OCI-LY7 (cell line): Measurements from ENCODE around the gene NEK4. TPM values are rescaled to one million over a fixed set of nuclear protein-coding genes. Genes with fewer than 3 reads are reported as not detected.

Experiments
- BruUV-seq: library from RNA; stranded (reverse); fragments of 400-500 nt; replicated peaks from 2 replicates; lab custom pipeline; 2021; lab: Mats Ljungman, UMichigan
- CTCF ChIA-PET: fragments of 300-600 bp; sonication (Branson Sonifier 250); formaldehyde crosslinking; loops from one replicate; lab custom pipeline; 2022; ENCODE audit warnings: antibody characterized with exemption; ENCODE audit not compliant: unreplicated experiment; lab: Charles Lee
- POLR2A ChIA-PET: fragments of 300-600 bp; sonication (Branson Sonifier 250); formaldehyde crosslinking; loops from one replicate; lab custom pipeline; 2022; ENCODE audit warnings: antibody characterized with exemption; lab: Charles Lee
- DNase-seq: peaks from one replicate; pipeline ENCODE4 v3.0.0-alpha.2; 2015; ENCODE audit warnings: low spot score
- H2AFZ ChIP-seq: fragments of 200-600 bp; sonication (generic), shearing (Covaris generic); 2 replicates; pipeline ENCODE4 v1.6.1; 2014; ENCODE audit warnings: mild to moderate bottlenecking, antibody characterized with exemption, low read length, moderate library complexity
- H3K27ac ChIP-seq: fragments of 200-600 bp; sonication (generic); 2 replicates; pipeline ENCODE4 v1.5.1; 2014; ENCODE audit warnings: mixed run types, low read depth, mild to moderate bottlenecking, moderate library complexity, low read length, inconsistent platforms; ENCODE audit not compliant: poor library complexity, severe bottlenecking
- H3K36me3 ChIP-seq: fragments of 200-600 bp; sonication (generic); 2 replicates; pipeline ENCODE4 v1.6.1; 2014; ENCODE audit warnings: mild to moderate bottlenecking, antibody characterized with exemption, low read length, moderate library complexity, mixed read lengths; ENCODE audit not compliant: insufficient read depth
- H3K4me1 ChIP-seq: fragments of 200-600 bp; sonication (generic); 2 replicates; pipeline ENCODE4 v1.5.1; 2014; ENCODE audit warnings: mild to moderate bottlenecking, low read length; ENCODE audit not compliant: insufficient read depth, poor library complexity, severe bottlenecking
- H3K4me2 ChIP-seq: fragments of 200-600 bp; sonication (generic); 2 replicates; pipeline ENCODE4 v1.6.1; 2014; ENCODE audit warnings: mild to moderate bottlenecking, low read length
- H3K4me3 ChIP-seq: fragments of 200-600 bp; sonication (generic); 2 replicates; pipeline ENCODE4 v1.5.1; 2014; ENCODE audit warnings: mild to moderate bottlenecking, low read depth, low read length; ENCODE audit not compliant: poor library complexity, severe bottlenecking
- H3K79me2 ChIP-seq: fragments of 200-600 bp; sonication (generic); 2 replicates; pipeline ENCODE4 v1.6.1; 2016; ENCODE audit warnings: low read depth, mild to moderate bottlenecking, low read length, moderate library complexity, mixed read lengths; ENCODE audit not compliant: insufficient read depth
- H3K9me2 ChIP-seq: fragments of 200-600 bp; sonication (generic); 2 replicates; pipeline ENCODE4 v1.6.1; 2016; ENCODE audit warnings: mild to moderate bottlenecking, low read length, mixed read lengths; ENCODE audit not compliant: insufficient read depth
- H3K9me3 ChIP-seq: fragments of 200-600 bp; sonication (generic); 2 replicates; pipeline ENCODE4 v1.6.1; 2014; ENCODE audit warnings: mild to moderate bottlenecking, mixed run types, low read length, mixed read lengths
- H4K20me1 ChIP-seq: fragments of 200-600 bp; sonication (generic); 2 replicates; pipeline ENCODE4 v1.6.1; 2014; ENCODE audit warnings: mild to moderate bottlenecking, antibody characterized with exemption, low read length, moderate library complexity, mixed read lengths; ENCODE audit not compliant: insufficient read depth
- EZH2phosphoT487 ChIP-seq: fragments of 200-600 bp; sonication (generic); IDR thresholded peaks from 2 replicates; pipeline ENCODE4 v1.6.1; 2018; ENCODE audit warnings: low read depth, borderline replicate concordance, mild to moderate bottlenecking, mixed run types, antibody characterized with exemption, low read length, moderate library complexity, mixed read lengths
- intact Hi-C: fragments of 100-400 bp; cut with micrococcal nuclease; formaldehyde crosslinking; loops from one replicate; pipeline ENCODE4 v1.10.0; 2022; ENCODE audit not compliant: unreplicated experiment
- total RNA-seq, 2 experiments: library from RNA; depleted of rRNA in 1 of 2; stranded (reverse); fragments of >200 nt in 1 of 2; shearing (Covaris generic) in 1 of 2; gene quantifications; 2 replicates each; pipeline ENCODE4 v1.2.3, GENCODE V29; 2014 to 2022
- TF ChIP-seq, protein P1 (sequence below): fragments of 200-600 bp; sonication (generic); conservative IDR thresholded peaks from 2 replicates; pipeline ENCODE4 v1.5.1; 2014; ENCODE audit warnings: mild to moderate bottlenecking, antibody characterized with exemption, low read length, moderate library complexity, mixed read lengths

Gene NEK4
- total RNA-seq, 2 experiments from 2014 or later = 27.5 to 38.6 TPM

DNA sequence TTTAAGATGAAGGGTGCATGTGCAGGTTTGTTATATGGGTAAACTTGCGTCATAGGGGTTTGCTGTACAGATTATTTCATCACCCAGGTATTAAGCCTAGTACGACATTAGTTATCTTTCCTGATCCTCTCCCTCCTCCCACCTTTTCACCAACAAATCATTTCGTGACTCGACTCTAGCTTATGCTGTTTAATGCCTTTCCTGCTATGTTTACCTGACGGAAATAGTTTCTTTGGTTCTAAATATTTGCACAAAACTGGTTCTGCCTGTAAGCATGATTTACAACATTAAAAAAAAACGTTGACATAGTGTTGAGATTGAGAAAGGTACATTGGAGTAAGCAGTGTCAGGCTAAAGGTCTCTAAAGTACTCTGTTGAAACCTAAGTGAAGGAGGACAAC is 82.5 kb downstream of the NEK4 start:
- intact Hi-C loops = loop anchor here (5.0 kb wide), 2 partner anchors 231 to 359 kb away; partner anchors contain the start of genes NISCH and SFMBT1
- peaks cover 37% of the 10 kb centered on the region for H3K4me1 ChIP-seq
- no peaks in the 10 kb centered on the region for H3K9me3 ChIP-seq
- CTCF ChIA-PET = interaction anchor here (0.6 kb wide), 1 partner anchor 64 kb away, joined by 3 read pairs; no protein-coding TSS in a partner anchor
- H3K36me3 ChIP-seq = peaks cover 73% of the 10 kb centered on the region
- BruUV-seq = no TSS peak
- H4K20me1 ChIP-seq = peaks cover 29% of the 10 kb centered on the region
- no peaks in the 10 kb centered on the region for H3K9me2 ChIP-seq
- no peak for TF ChIP-seq EZH2phosphoT487
- DNase-seq = no peak
- no peak overlapping the region for H2AFZ ChIP-seq
- POLR2A ChIA-PET = interaction anchor here (1.8 to 5.3 kb wide), 2 partner anchors 9 to 16 kb away, joined by 9 to 44 read pairs; partner anchors contain the start of genes GLT8D1 and SPCS1
- H3K4me2 ChIP-seq = peak overlapping the region; percentile 90
- no peak overlapping the region for H3K27ac ChIP-seq
- no peak overlapping the region for H3K4me3 ChIP-seq
- H3K79me2 ChIP-seq = peaks cover 81% of the 10 kb centered on the region

DNA sequence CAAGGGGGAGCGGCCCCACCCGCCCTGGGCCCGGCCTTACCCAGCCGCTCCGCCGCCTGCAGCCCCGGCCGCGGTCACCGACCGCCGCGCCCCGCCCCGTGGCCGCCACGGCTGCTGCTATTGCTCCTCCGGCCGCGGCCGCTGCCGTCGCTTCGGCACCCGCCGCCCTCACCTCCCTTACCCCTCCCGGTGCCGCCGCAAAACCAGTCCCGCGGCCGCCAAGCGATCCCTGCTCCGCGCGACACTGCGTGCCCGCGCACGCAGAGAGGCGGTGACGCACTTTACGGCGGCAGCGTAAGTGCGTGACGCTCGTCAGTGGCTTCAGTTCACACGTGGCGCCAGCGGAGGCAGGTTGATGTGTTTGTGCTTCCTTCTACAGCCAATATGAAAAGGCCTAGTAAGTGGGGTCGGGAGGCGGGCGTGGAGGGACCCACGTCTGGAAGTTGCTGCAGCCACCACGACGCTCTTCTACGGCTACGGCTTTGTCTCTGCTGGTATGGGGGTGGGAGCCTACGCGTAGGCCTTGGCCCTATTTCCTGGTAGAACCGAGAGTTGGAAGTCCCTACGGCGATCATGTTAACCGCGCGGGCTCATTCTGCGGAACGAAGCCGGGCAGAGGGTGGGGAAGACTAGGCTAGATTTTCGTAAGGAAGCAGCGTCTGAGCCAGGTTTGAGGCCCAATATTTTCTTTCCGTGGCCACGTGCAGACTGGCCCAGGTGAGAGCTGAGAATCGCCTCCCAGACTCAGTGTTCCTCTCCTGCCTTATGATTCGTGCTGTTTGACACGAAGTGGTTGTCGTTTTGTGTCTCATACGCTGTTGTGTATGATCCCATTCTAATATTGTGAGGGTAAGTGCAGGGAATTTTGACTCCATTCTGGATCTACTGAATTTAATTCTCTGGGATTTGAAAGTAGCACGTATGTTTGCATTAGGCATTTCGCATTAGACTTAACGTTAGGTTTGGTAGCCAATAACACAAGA is 84.7 kb downstream of the NEK4 start, which contains the start of the genes GNL3 and PBRM1:
TSS of gene GNL3 (plus strand) at position 324 of the 983 bp plus-strand sequence. CDS start at position 385, 61 bp downstream.
TSS of gene PBRM1 (minus strand) at position 205 of the 983 bp plus-strand sequence.
- H3K4me3 ChIP-seq = peak within 1 kb of the TSS; percentile 94
- intact Hi-C loops = loop anchor here (1.0 to 5.0 kb wide), 4 partner anchors 20 to 361 kb away; partner anchors contain the start of genes NISCH, SFMBT1, SPCS1 and UQCC5
- TSS peak; percentile 72 for BruUV-seq
- DNase-seq = peak; percentile 98
- H2AFZ ChIP-seq = peak within 1 kb of the TSS; percentile 45; the same call in 1 of the 2 replicates
- H3K4me1 ChIP-seq = peaks cover 44% of the 10 kb centered on the region
- no peaks in the 10 kb centered on the region for H3K9me3 ChIP-seq
- no peaks in the 10 kb centered on the region for H3K9me2 ChIP-seq
- POLR2A ChIA-PET = interaction anchor here (0.6 to 1.5 kb wide), 7 partner anchors 8 to 1244 kb away, joined by 3 to 6 read pairs (median 3); partner anchors contain the start of genes GLT8D1 and SPCS1
- peak within 1 kb of the TSS; percentile 97 for H3K4me2 ChIP-seq
- peaks cover 63% of the 10 kb centered on the region for H3K36me3 ChIP-seq
- CTCF ChIA-PET = no interaction called here
- no peak for TF ChIP-seq EZH2phosphoT487
- TF ChIP-seq, protein P1, sequence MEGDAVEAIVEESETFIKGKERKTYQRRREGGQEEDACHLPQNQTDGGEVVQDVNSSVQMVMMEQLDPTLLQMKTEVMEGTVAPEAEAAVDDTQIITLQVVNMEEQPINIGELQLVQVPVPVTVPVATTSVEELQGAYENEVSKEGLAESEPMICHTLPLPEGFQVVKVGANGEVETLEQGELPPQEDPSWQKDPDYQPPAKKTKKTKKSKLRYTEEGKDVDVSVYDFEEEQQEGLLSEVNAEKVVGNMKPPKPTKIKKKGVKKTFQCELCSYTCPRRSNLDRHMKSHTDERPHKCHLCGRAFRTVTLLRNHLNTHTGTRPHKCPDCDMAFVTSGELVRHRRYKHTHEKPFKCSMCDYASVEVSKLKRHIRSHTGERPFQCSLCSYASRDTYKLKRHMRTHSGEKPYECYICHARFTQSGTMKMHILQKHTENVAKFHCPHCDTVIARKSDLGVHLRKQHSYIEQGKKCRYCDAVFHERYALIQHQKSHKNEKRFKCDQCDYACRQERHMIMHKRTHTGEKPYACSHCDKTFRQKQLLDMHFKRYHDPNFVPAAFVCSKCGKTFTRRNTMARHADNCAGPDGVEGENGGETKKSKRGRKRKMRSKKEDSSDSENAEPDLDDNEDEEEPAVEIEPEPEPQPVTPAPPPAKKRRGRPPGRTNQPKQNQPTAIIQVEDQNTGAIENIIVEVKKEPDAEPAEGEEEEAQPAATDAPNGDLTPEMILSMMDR = no peak
- peaks cover 89% of the 10 kb centered on the region for H3K79me2 ChIP-seq
- H4K20me1 ChIP-seq = peaks cover 31% of the 10 kb centered on the region; the same call in 1 of the 2 replicates
- peak within 1 kb of the TSS; percentile 81 for H3K27ac ChIP-seq

DNA sequence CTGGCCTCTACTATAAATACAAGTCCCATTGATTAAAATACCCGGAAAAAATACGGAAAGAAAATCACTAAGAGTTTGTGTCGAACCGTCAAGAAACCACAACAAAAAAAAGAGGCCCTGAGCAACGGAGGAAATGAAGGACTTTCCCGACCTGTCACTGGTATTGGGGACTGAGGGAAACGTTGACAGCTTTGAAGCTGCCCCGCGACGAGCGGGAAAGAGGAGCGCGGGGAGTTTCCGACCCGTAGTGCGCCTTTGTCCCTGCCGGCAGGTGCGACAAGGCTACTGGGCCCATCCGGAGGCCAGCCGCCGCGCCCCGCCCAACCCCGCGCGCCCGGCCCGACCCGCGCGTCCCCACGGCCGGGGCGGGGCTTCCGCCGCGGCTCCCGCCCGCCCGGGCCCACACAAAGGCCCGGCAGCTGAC is 85.4 kb downstream of the NEK4 start:
- H3K79me2 ChIP-seq = peaks cover 89% of the 10 kb centered on the region
- POLR2A ChIA-PET = interaction anchor here (0.6 to 1.0 kb wide), 5 partner anchors 21 to 1244 kb away, joined by 3 to 4 read pairs (median 3); partner anchors contain the start of genes GLT8D1 and SPCS1
- peaks cover 31% of the 10 kb centered on the region; the same call in 1 of the 2 replicates for H4K20me1 ChIP-seq
- H3K9me3 ChIP-seq = no peaks in the 10 kb centered on the region
- BruUV-seq = no TSS peak
- intact Hi-C loops = loop anchor here (1.0 to 5.0 kb wide), 4 partner anchors 21 to 362 kb away; partner anchors contain the start of genes NISCH, SFMBT1, SPCS1 and UQCC5
- H3K27ac ChIP-seq = peak overlapping the region; percentile 81
- peak; percentile 88 for DNase-seq
- CTCF ChIA-PET = no interaction called here
- TF ChIP-seq EZH2phosphoT487 = no peak
- TF ChIP-seq, protein P1 = no peak
- peak overlapping the region; percentile 45; the same call in 1 of the 2 replicates for H2AFZ ChIP-seq
- H3K36me3 ChIP-seq = peaks cover 63% of the 10 kb centered on the region
- no peaks in the 10 kb centered on the region for H3K9me2 ChIP-seq
- H3K4me1 ChIP-seq = peaks cover 44% of the 10 kb centered on the region
- peak overlapping the region; percentile 94 for H3K4me3 ChIP-seq
- H3K4me2 ChIP-seq = peak overlapping the region; percentile 97
